ENCODE results near the gene COL4A4. TPM values are rescaled to one million over a fixed set of nuclear protein-coding genes. Genes with fewer than 3 reads are reported as not detected.

COL4A4 gene
- total RNA-seq, 4 donors from 2014 or later: 1.7 to 11.5 (median 2.8) TPM

GRCh38 chr2:227130636-227131035 lies 33.4 kb downstream of the COL4A4 start:
- TF ChIP-seq CTCF (IDR thresholded peaks at IDR 0.05; ENCODE audit: low read depth): no peak

GRCh38 chr2:227127201-227127600 lies 36.8 kb downstream of the COL4A4 start:
- TF ChIP-seq CTCF (IDR thresholded peaks at IDR 0.05; ENCODE audit: low read depth): no peak

- no peak for TF ChIP-seq CTCF (IDR thresholded peaks at IDR 0.05; ENCODE audit: low read depth)
Observed at GRCh38 chr2:227125506-227125905, 38.5 kb downstream of the COL4A4 start.

GRCh38 chr2:227124811-227125210 lies 39.2 kb downstream of the COL4A4 start:
- TF ChIP-seq CTCF (IDR thresholded peaks at IDR 0.05; ENCODE audit: low read depth): no peak

- TF ChIP-seq CTCF (IDR thresholded peaks at IDR 0.05; ENCODE audit: low read depth): no peak
Observed at GRCh38 chr2:227123697-227124096, 40.3 kb downstream of the COL4A4 start.

GRCh38 chr2:227118353-227118752 lies 45.7 kb downstream of the COL4A4 start:
- TF ChIP-seq CTCF (IDR thresholded peaks at IDR 0.05; ENCODE audit: low read depth): no peak

GRCh38 chr2:227117852-227118251 lies 46.2 kb downstream of the COL4A4 start:
- TF ChIP-seq CTCF (IDR thresholded peaks at IDR 0.05; ENCODE audit: low read depth): no peak
